PC-9 (cell line): ENCODE data around the gene CA12. TPM values are rescaled to one million over a fixed set of nuclear protein-coding genes. Genes with fewer than 3 reads are reported as not detected.

Experiments used
- BruUV-seq: library from RNA; stranded (reverse); fragments of 400-500 nt; replicated peaks from 2 replicates; lab custom pipeline; 2021; lab: Mats Ljungman, UMichigan
- CTCF ChIA-PET: fragments of 300-600 bp; sonication (Branson Sonifier 250); formaldehyde crosslinking; loops from one replicate; lab custom pipeline; 2022; ENCODE audit warnings: antibody characterized with exemption; lab: Charles Lee
- POLR2A ChIA-PET: fragments of 300-600 bp; sonication (Branson Sonifier 250); formaldehyde crosslinking; loops from one replicate; lab custom pipeline; 2022; ENCODE audit warnings: antibody characterized with exemption; ENCODE audit not compliant: unreplicated experiment; lab: Charles Lee
- DNase-seq, 2 experiments: peaks; one replicate each; pipeline versions ENCODE4 v3.0.0 to v3.0.0-alpha.2; 2015 to 2022; ENCODE audit warnings: mixed read lengths in 1 of 2
- H2AFZ ChIP-seq: fragments of 200-600 bp; sonication (generic); 2 replicates; pipeline ENCODE4 v1.8.1; 2017; ENCODE audit warnings: antibody characterized with exemption
- H3F3A ChIP-seq: fragments of 200-600 bp; sonication (generic); 2 replicates; pipeline ENCODE4 v1.8.1; 2017; ENCODE audit warnings: antibody characterized with exemption, mild to moderate bottlenecking, low read depth; ENCODE audit not compliant: insufficient read depth
- H3K27ac ChIP-seq: fragments of 200-600 bp; sonication (generic); 2 replicates; pipeline ENCODE4 v1.6.1; 2016; ENCODE audit warnings: mixed run types
- H3K27me3 ChIP-seq: fragments of 200-600 bp; sonication (generic); 2 replicates; pipeline ENCODE4 v1.6.1; 2016; ENCODE audit warnings: low read depth, mixed run types; ENCODE audit not compliant: insufficient read depth
- H3K36me3 ChIP-seq: fragments of 200-600 bp; sonication (generic); 2 replicates; pipeline ENCODE4 v1.6.1; 2016; ENCODE audit warnings: low read depth, mixed run types
- H3K4me1 ChIP-seq: fragments of 200-600 bp; sonication (generic); replicated peaks from 2 replicates; pipeline ENCODE4 v1.6.1; 2016; ENCODE audit warnings: mixed run types; ENCODE audit not compliant: insufficient read depth
- H3K4me2 ChIP-seq: fragments of 200-600 bp; sonication (generic); 2 replicates; pipeline ENCODE4 v1.6.1; 2017; ENCODE audit warnings: mixed run types
- H3K4me3 ChIP-seq: fragments of 200-600 bp; sonication (generic); 2 replicates; pipeline ENCODE4 v1.6.1; 2016; ENCODE audit warnings: mixed run types
- H3K79me2 ChIP-seq: fragments of 200-600 bp; sonication (generic); 2 replicates; pipeline ENCODE4 v1.6.1; 2017; ENCODE audit warnings: low read depth, mixed run types
- H3K9me2 ChIP-seq: fragments of 200-600 bp; sonication (generic); 2 replicates; pipeline ENCODE4 v1.8.1; 2017; ENCODE audit warnings: mild to moderate bottlenecking; ENCODE audit not compliant: insufficient read depth
- H3K9me3 ChIP-seq: fragments of 200-600 bp; sonication (generic); 2 replicates; pipeline ENCODE4 v1.8.1; 2016; ENCODE audit warnings: low read depth; ENCODE audit not compliant: insufficient read depth
- H4K20me1 ChIP-seq: fragments of 200-600 bp; sonication (generic); 2 replicates; pipeline ENCODE4 v1.8.1; 2017; ENCODE audit not compliant: insufficient read depth
- CTCF ChIP-seq: fragments of 200-600 bp; sonication (generic); conservative IDR thresholded peaks from 2 replicates; pipeline ENCODE4 v1.6.1; 2017; ENCODE audit warnings: mixed run types, antibody characterized with exemption, mild to moderate bottlenecking, moderate library complexity
- EZH2 ChIP-seq: fragments of 200-600 bp; sonication (generic); IDR thresholded peaks from 2 replicates; pipeline ENCODE4 v1.8.0; 2017; ENCODE audit warnings: antibody characterized with exemption, low read depth
- intact Hi-C: fragments of 100-400 bp; cut with micrococcal nuclease; formaldehyde crosslinking; loops from one replicate; pipeline ENCODE4 v1.10.0; 2022; ENCODE audit not compliant: unreplicated experiment
- total RNA-seq: library from RNA; stranded (reverse); gene quantifications from 2 replicates; pipeline ENCODE4 v1.2.3, GENCODE V29; 2021

The CA12 gene
- total RNA-seq, 1 experiment from 2014 or later: 4.6 TPM

- ChIA-PET CTCF (no interaction called here), POLR2A (interaction anchor here (0.6 kb wide), 1 partner anchor 284 kb away, joined by 9 read pairs; no protein-coding TSS in a partner anchor)
- peaks cover 2% of the 10 kb centered on the region for H3K4me1 ChIP-seq
- H3F3A ChIP-seq: no peaks in the 10 kb centered on the region
- no TSS peak for BruUV-seq
- H3K9me2 ChIP-seq: no peaks in the 10 kb centered on the region
- no peaks in the 10 kb centered on the region for H4K20me1 ChIP-seq
- H3K4me3 ChIP-seq: no peak overlapping the region
- no peaks in the 10 kb centered on the region for H3K36me3 ChIP-seq
- H3K9me3 ChIP-seq: no peaks in the 10 kb centered on the region
- H3K27me3 ChIP-seq: no peaks in the 10 kb centered on the region
- no peak overlapping the region for H3K27ac ChIP-seq
- no peak for DNase-seq
- intact Hi-C loops: no loop called here
- no peak overlapping the region for H2AFZ ChIP-seq
- no peak overlapping the region for H3K4me2 ChIP-seq
- no peak for TF ChIP-seq EZH2
- TF ChIP-seq CTCF: no peak
- H3K79me2 ChIP-seq: no peaks in the 10 kb centered on the region
Observed at GRCh38 chr15:63353887-63354286, 27.8 kb downstream of the CA12 start.

GRCh38 chr15:63353261-63353660, 28.4 kb downstream of the CA12 start:
- intact Hi-C loops: no loop called here
- H3K4me1 ChIP-seq: peaks cover 9% of the 10 kb centered on the region

GRCh38 chr15:63352808-63353207, 28.8 kb downstream of the CA12 start:
- Histone ChIP-seq H3K27me3 (no peaks in the 10 kb centered on the region), H3K9me2 (no peaks in the 10 kb centered on the region), H3K27ac (no peak overlapping the region), H3K4me1 (peaks cover 10% of the 10 kb centered on the region), H3K4me3 (no peak overlapping the region), H3K79me2 (no peaks in the 10 kb centered on the region), H3K36me3 (no peaks in the 10 kb centered on the region), H3K4me2 (no peak overlapping the region), H4K20me1 (no peaks in the 10 kb centered on the region), H3F3A (no peaks in the 10 kb centered on the region), H3K9me3 (no peaks in the 10 kb centered on the region), H2AFZ (no peak overlapping the region)
- TF ChIP-seq EZH2: no peak
- no peak for TF ChIP-seq CTCF
- ChIA-PET CTCF (no interaction called here), POLR2A (no interaction called here)
- DNase-seq: no peak
- no TSS peak for BruUV-seq
- intact Hi-C loops: no loop called here

More at GRCh38 chr15:63353261-63353660, 28.4 kb downstream of the CA12 start:
- no TSS peak for BruUV-seq
- Histone ChIP-seq H3K4me2 (no peak overlapping the region), H3K9me2 (no peaks in the 10 kb centered on the region), H3K27ac (no peak overlapping the region), H3K79me2 (no peaks in the 10 kb centered on the region), H3K4me3 (no peak overlapping the region), H3K9me3 (no peaks in the 10 kb centered on the region), H4K20me1 (no peaks in the 10 kb centered on the region), H3K36me3 (no peaks in the 10 kb centered on the region), H2AFZ (no peak overlapping the region), H3F3A (no peaks in the 10 kb centered on the region), H3K27me3 (no peaks in the 10 kb centered on the region)
- DNase-seq: no peak
- ChIA-PET CTCF (no interaction called here), POLR2A (interaction anchor here (0.6 kb wide), 1 partner anchor 283 kb away, joined by 9 read pairs; no protein-coding TSS in a partner anchor)
- TF ChIP-seq CTCF (no peak), EZH2 (no peak)
